Stomach smooth muscle (tissue), 2 donors: ENCODE measurements around the gene FBH1.
"Not testable (repeated sequence)": the region's sequence is repeated elsewhere in the genome, so short reads cannot be mapped to it uniquely, and the experiment has no call there.

Experiments used
- H3K27ac ChIP-seq: one replicate; pipeline ENCODE4 v1.7.0; 2013; ENCODE audit warnings: mild to moderate bottlenecking, low read length, inconsistent platforms
- H3K27me3 ChIP-seq, 2 donors: one replicate each; pipeline ENCODE4 v1.7.0; 2013; ENCODE audit warnings: low read length in 2 of 2; ENCODE audit not compliant: insufficient read depth in 2 of 2, control insufficient read depth in 1 of 2
- H3K36me3 ChIP-seq, 2 donors: one replicate each; pipeline ENCODE4 v1.7.0; 2013; ENCODE audit warnings: low read length in 2 of 2; ENCODE audit not compliant: control insufficient read depth in 2 of 2, insufficient read depth in 2 of 2
- H3K4me1 ChIP-seq: one replicate; pipeline ENCODE4 v1.7.0; 2013; ENCODE audit warnings: low read length; ENCODE audit not compliant: control insufficient read depth, insufficient read depth
- H3K4me3 ChIP-seq, 2 donors: one replicate each; pipeline ENCODE4 v1.7.0; 2013; ENCODE audit warnings: low read length in 2 of 2
- H3K9ac ChIP-seq, 2 donors: one replicate each; pipeline ENCODE4 v1.7.0; 2013; ENCODE audit warnings: low read length in 2 of 2, mild to moderate bottlenecking in 1 of 2
- H3K9me3 ChIP-seq, 2 donors: one replicate each; pipeline ENCODE4 v1.7.0; 2013; ENCODE audit warnings: low read length in 2 of 2; ENCODE audit not compliant: control insufficient read depth in 2 of 2
- donor health status: healthy.
- donor health status: Pancreatic carcinoma.

The FBH1 gene

GRCh38 chr10:5958077-5958476 lies 68.0 kb downstream of the FBH1 start:
- no peak overlapping the region for H3K27ac ChIP-seq
- no peaks in the 10 kb centered on the region for H3K4me1 ChIP-seq
- no peak overlapping the region for H3K4me3 ChIP-seq
- H3K27me3 ChIP-seq = no peaks in the 10 kb centered on the region
- no peaks in the 10 kb centered on the region for H3K9me3 ChIP-seq
- peaks cover 0 to 4% of the 10 kb centered on the region in 2 donors for H3K36me3 ChIP-seq
- no peak overlapping the region for H3K9ac ChIP-seq

GRCh38 chr10:5958675-5959074 lies 68.6 kb downstream of the FBH1 start:
- no peaks in the 10 kb centered on the region for H3K4me1 ChIP-seq
- no peak overlapping the region for H3K4me3 ChIP-seq
- no peaks in the 10 kb centered on the region for H3K9me3 ChIP-seq
- H3K9ac ChIP-seq = no peak overlapping the region
- no peak overlapping the region for H3K27ac ChIP-seq
- H3K36me3 ChIP-seq = peaks cover 0 to 4% of the 10 kb centered on the region in 2 donors
- no peaks in the 10 kb centered on the region for H3K27me3 ChIP-seq

DNA sequence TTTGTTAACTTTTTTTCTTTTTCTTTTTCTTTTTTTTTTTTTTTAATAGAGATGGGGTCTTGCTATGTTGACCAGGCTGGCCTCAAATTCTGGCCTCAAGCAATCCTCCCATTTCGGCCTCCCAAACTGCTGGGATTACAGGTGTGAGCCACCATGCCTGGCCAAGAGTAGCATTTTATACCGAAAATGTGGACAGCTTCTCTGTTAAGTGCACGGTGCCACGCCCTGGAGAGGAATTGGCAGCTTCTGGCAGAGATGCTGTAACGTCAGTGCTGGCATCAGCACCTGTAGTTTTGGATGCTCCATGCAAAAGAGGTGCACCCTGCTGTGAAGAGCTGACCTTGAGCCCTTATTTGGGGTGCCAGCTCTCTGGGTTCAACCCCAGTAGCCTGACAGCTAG lies 69.1 kb downstream of the FBH1 start:
- Histone ChIP-seq H3K9me3 (no peaks in the 10 kb centered on the region), H3K4me1 (no peaks in the 10 kb centered on the region), H3K4me3 (no peak overlapping the region), H3K27me3 (no peaks in the 10 kb centered on the region), H3K36me3 (peaks cover 0 to 4% of the 10 kb centered on the region in 2 donors), H3K27ac (no peak overlapping the region), H3K9ac (no peak overlapping the region)

DNA sequence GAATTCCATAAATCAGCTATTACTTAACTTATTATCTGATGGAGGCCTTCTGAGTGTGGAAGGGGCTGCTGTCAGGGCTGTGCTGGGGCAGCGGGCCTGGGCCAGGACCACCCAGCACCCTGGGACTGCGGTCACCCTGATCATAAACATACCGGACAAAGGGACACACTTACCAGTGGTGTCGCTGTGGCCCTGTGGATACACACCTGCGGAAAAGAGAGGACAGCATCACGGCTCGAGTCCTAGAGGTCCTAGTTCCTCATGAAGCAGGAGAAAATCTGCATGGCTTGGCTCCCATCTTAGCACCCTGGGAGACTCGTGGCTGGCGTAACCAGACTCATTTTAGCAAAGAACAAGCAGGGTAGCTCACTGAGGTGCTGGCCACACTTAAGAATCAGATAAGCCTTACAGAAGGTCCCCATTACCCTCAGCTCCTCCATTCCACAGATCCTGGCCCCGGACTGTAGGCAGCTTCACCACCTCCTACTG lies 69.6 kb downstream of the FBH1 start:
- H3K27ac ChIP-seq = no peak overlapping the region
- H3K4me3 ChIP-seq = no peak overlapping the region
- H3K9ac ChIP-seq = no peak overlapping the region
- no peaks in the 10 kb centered on the region for H3K4me1 ChIP-seq
- no peaks in the 10 kb centered on the region for H3K27me3 ChIP-seq
- H3K9me3 ChIP-seq = no peaks in the 10 kb centered on the region
- H3K36me3 ChIP-seq = peaks cover 0 to 4% of the 10 kb centered on the region in 2 donors

- H3K36me3 ChIP-seq = peaks cover 0 to 6% of the 10 kb centered on the region in 2 donors
- no peaks in the 10 kb centered on the region for H3K4me1 ChIP-seq
- no peaks in the 10 kb centered on the region for H3K9me3 ChIP-seq
- H3K4me3 ChIP-seq = no peak overlapping the region
- H3K9ac ChIP-seq = no peak overlapping the region
- H3K27ac ChIP-seq = no peak overlapping the region
- H3K27me3 ChIP-seq = no peaks in the 10 kb centered on the region
Measured at GRCh38 chr10:5960070-5960972, 70.3 kb downstream of the FBH1 start.

DNA sequence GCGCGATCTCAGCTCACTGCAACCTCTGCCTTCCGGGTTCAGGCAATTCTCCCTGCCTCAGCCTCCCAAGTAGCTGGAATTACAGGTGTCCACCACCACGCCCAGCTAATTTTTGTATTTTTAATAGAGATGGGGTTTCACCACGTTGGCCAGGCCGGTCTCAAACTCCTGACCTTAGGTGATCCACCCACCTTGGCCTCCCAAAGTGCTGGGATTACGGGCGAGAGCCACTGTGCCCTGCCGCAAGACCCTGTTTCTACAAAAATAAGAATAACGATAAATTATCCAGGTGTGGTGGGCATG lies 70.9 kb downstream of the FBH1 start:
- not testable (repeated sequence) for H3K9ac ChIP-seq, H3K36me3 ChIP-seq, H3K27me3 ChIP-seq, H3K9me3 ChIP-seq, H3K4me1 ChIP-seq, H3K27ac ChIP-seq, H3K4me3 ChIP-seq

DNA sequence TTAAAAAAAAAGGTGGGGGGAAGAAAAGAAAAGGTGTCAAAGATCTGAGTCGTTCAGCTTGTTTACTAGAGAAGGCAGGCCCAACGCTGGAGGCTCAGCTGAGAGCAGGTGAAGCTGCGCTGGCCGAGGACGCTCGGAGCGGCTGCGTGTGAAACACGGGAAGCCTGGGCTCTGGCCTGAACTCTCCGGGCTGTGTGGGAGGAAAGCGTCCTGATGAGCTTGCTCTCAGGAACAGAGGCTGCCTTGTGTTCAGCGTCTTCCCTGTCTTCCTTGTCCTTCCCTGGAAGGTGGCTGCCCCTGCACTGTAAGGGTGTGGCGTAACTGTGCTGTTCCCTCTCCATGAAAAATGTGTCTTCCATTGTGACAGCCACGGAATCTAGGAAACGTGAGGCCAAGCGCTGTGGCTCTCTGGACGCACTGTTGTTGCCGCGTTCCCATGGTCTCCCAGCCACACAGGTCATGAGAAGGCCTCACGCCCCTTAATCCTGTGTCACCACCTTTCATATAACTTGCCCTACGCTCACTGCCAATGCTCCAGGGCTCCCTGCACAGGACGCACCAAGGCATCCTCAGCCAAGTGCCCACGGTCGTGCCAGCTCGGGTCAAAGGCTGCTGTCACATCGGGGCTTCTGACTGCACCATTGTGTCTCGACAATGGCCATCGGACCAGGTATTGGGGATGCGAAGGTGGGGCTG lies 71.5 kb downstream of the FBH1 start:
- H3K36me3 ChIP-seq = peaks cover 0 to 6% of the 10 kb centered on the region in 2 donors
- no peak overlapping the region for H3K27ac ChIP-seq
- H3K4me3 ChIP-seq = no peak overlapping the region
- no peaks in the 10 kb centered on the region for H3K9me3 ChIP-seq
- H3K27me3 ChIP-seq = no peaks in the 10 kb centered on the region
- H3K4me1 ChIP-seq = no peaks in the 10 kb centered on the region
- no peak overlapping the region for H3K9ac ChIP-seq

DNA sequence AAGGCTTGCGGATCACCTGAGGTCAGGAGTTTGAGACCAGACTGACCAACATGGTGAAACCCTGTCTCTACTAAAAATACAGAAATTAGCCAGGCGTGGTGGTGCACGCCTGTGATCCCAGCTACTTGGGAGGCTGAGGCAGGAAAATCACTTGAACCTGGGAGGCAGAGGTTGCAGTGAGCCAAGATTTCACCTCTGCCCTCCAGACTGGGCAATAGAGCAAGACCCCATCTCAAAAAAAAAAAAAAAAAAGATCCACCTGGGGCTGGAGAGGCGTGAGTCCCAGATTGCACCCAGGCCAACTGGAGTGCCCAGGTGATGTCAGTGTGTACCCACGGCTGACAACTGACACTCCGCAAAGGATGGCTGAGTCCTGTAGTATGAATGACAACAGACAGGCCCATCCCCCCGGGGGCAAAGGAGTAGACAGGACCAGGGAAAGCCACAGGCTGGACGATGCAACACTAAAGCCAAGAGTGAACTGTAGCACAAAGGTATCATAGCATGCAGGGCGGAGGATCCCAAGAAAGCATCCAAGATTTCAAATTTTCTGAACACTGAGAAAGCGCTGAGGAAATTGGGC lies 72.4 kb downstream of the FBH1 start:
- not testable (repeated sequence) for H3K4me1 ChIP-seq, H3K9ac ChIP-seq, H3K27ac ChIP-seq, H3K27me3 ChIP-seq, H3K4me3 ChIP-seq, H3K36me3 ChIP-seq, H3K9me3 ChIP-seq

- Histone ChIP-seq H3K4me3 (no peak overlapping the region), H3K36me3 (peaks cover 0 to 6% of the 10 kb centered on the region in 2 donors), H3K27me3 (no peaks in the 10 kb centered on the region), H3K4me1 (peaks cover 3% of the 10 kb centered on the region), H3K27ac (no peak overlapping the region), H3K9ac (no peak overlapping the region), H3K9me3 (no peaks in the 10 kb centered on the region)
Measured at GRCh38 chr10:5963071-5963470, 73.0 kb downstream of the FBH1 start.

GRCh38 chr10:5963591-5963990 lies 73.5 kb downstream of the FBH1 start:
- Histone ChIP-seq H3K36me3 (peaks cover 0 to 6% of the 10 kb centered on the region in 2 donors), H3K27ac (no peak overlapping the region), H3K27me3 (no peaks in the 10 kb centered on the region)

More at GRCh38 chr10:5963591-5963990, 73.5 kb downstream of the FBH1 start:
- peaks cover 3% of the 10 kb centered on the region for H3K4me1 ChIP-seq
- H3K9me3 ChIP-seq = no peaks in the 10 kb centered on the region
- no peak overlapping the region for H3K9ac ChIP-seq
- H3K4me3 ChIP-seq = no peak overlapping the region
